K562 (cell line): ENCODE results near the gene GPC3. TPM values are rescaled to one million over a fixed set of nuclear protein-coding genes. Genes with fewer than 3 reads are reported as not detected.

ENCODE experiments used
- ATAC-seq: fragments of 200-7000 bp; cut with Tn5 transposase; 3 replicates; pipeline ENCODE4 v1.9.1; 2020; ENCODE audit warnings: moderate library complexity
- BruUV-seq: library from RNA; stranded (reverse); fragments of 400-500 nt; replicated peaks from 2 replicates; lab custom pipeline; 2021; lab: Mats Ljungman, UMichigan
- CTCF ChIA-PET: fragments of 300-600 bp; formaldehyde crosslinking; extraction: SDS; loops from one replicate; lab custom pipeline; 2021; ENCODE audit warnings: low intra/inter-chr PET ratio; lab: Yijun Ruan, JAX
- POLR2A ChIA-PET: fragments of 300-600, 350-650 bp; sonication (Branson Sonifier 250); formaldehyde crosslinking; extraction: SDS; loops from one replicate; lab custom pipeline; 2021; ENCODE audit warnings: antibody characterized with exemption, inconsistent platforms; lab: Yijun Ruan, JAX
- DNase-seq, 4 experiments: peaks; one replicate each; pipeline versions ENCODE4 v3.0.0 to v3.0.0-alpha.2; 2011 to 2018; ENCODE audit warnings: low spot score in 3 of 4, mixed read lengths in 3 of 4; ENCODE audit errors: extremely low read depth in 1 of 4
- FAIRE-seq: peaks from 2 replicates; lab custom pipeline; 2011; peaks lifted over from hg19 to GRCh38; lab: Jason Lieb, UNC
- H2AFZ ChIP-seq: 2 replicates; pipeline ENCODE4 v1.6.0; 2011; ENCODE audit warnings: low read depth, low read length, control low read depth, inconsistent platforms
- H3K27ac ChIP-seq: fragments of 200-600 bp; 3 replicates; pipeline ENCODE4 v1.8.0; 2011; ENCODE audit warnings: low read depth, mild to moderate bottlenecking, control low read depth, inconsistent platforms, low read length, moderate library complexity, mixed read lengths; ENCODE audit errors: extremely low read depth
- H3K27me3 ChIP-seq, 2 experiments: fragments of 300-600 bp in 1 of 2; 2 replicates in 1 of 2; 3 replicates in 1 of 2; pipeline versions ENCODE4 v1.6.0 to v1.8.0; 2011; ENCODE audit warnings: inconsistent platforms in 2 of 2, low read length in 2 of 2, mild to moderate bottlenecking in 1 of 2, mixed read lengths in 1 of 2, moderate library complexity in 1 of 2; ENCODE audit not compliant: control insufficient read depth in 2 of 2, insufficient read depth in 2 of 2
- H3K36me3 ChIP-seq: fragments of 300-600 bp; 3 replicates; pipeline ENCODE4 v1.8.0; 2011; ENCODE audit warnings: mild to moderate bottlenecking, low read length, inconsistent platforms; ENCODE audit not compliant: control insufficient read depth, insufficient read depth
- H3K4me1 ChIP-seq, 2 experiments: fragments of 200-600 bp in 1 of 2; replicated peaks in 1 of 2; 2 replicates in 1 of 2; 3 replicates in 1 of 2; pipeline versions ENCODE4 v1.5.1 to v1.8.0; 2011; ENCODE audit warnings: inconsistent platforms in 2 of 2, low read length in 2 of 2, mild to moderate bottlenecking in 1 of 2, mixed read lengths in 1 of 2, moderate library complexity in 1 of 2; ENCODE audit not compliant: control insufficient read depth in 2 of 2, insufficient read depth in 2 of 2
- H3K4me2 ChIP-seq: 2 replicates; pipeline ENCODE4 v1.6.1; 2011; ENCODE audit warnings: low read length, control low read depth, inconsistent platforms, mixed read lengths; ENCODE audit not compliant: insufficient read depth
- H3K4me3 ChIP-seq: fragments of 200-600 bp; sonication (generic), shearing (Covaris generic); 2 replicates; pipeline ENCODE4 v1.5.1; 2016; ENCODE audit warnings: control low read depth, inconsistent platforms
- H3K79me2 ChIP-seq: fragments of 200-600 bp; 3 replicates; pipeline ENCODE4 v1.8.0; 2011; ENCODE audit warnings: low read length, inconsistent platforms; ENCODE audit not compliant: control insufficient read depth, insufficient read depth
- H3K9ac ChIP-seq, 2 experiments: 2 replicates each; pipeline versions ENCODE4 v1.6.0 to v1.6.1; 2011; ENCODE audit warnings: low read depth in 2 of 2, low read length in 2 of 2, control low read depth in 1 of 2, inconsistent platforms in 1 of 2, mild to moderate bottlenecking in 1 of 2, mixed read lengths in 1 of 2; ENCODE audit not compliant: insufficient read depth in 1 of 2
- H3K9me1 ChIP-seq: one replicate; pipeline ENCODE4 v1.6.0; 2011; ENCODE audit warnings: inconsistent platforms, mild to moderate bottlenecking, low read length, moderate library complexity; ENCODE audit not compliant: control insufficient read depth, insufficient read depth
- H3K9me3 ChIP-seq: replicated peaks from 2 replicates; pipeline ENCODE4 v1.5.1; 2011; ENCODE audit warnings: low read depth, low read length, inconsistent platforms; ENCODE audit not compliant: control insufficient read depth, insufficient read depth
- H4K20me1 ChIP-seq: replicated peaks from 2 replicates; pipeline ENCODE4 v1.6.1; 2011; ENCODE audit warnings: low read length, inconsistent platforms, mixed read lengths; ENCODE audit not compliant: control insufficient read depth, insufficient read depth
- NCOR1 ChIP-seq: fragments of 450-650 bp; IDR thresholded peaks from 2 replicates; pipeline ENCODE4 v1.6.1; 2016; ENCODE audit warnings: mild to moderate bottlenecking, moderate library complexity
- TEAD2 ChIP-seq: fragments of 450-650 bp; IDR thresholded peaks from 2 replicates; pipeline ENCODE4 v1.6.1; 2016; ENCODE audit warnings: missing genetic modification characterization, control low read depth, missing compliant biosample characterization
- WGBS: fragments of 100-300 bp; shearing (Covaris generic); methylation state at CpG from one replicate; pipeline ENCODE4 v1.1.6; 2016; ENCODE audit warnings: low coverage, mixed read lengths; ENCODE audit not compliant: insufficient coverage; ENCODE audit errors: missing lambda C conversion rate; 5-methylcytosine and 5-hydroxymethylcytosine counted together
- in situ Hi-C: fragments of 300-500 bp; cut with MboI; formaldehyde crosslinking; loops from 4 replicates; pipeline ENCODE4 v1.15.0; 2018; ENCODE audit warnings: inconsistent platforms, mixed read lengths
- intact Hi-C: fragments of 100-400 bp; cut with micrococcal nuclease; formaldehyde crosslinking; loops from 2 replicates; pipeline ENCODE4 v1.14.2; 2022
- polyA plus RNA-seq, 8 experiments: library from polyadenylated mRNA; depleted of rRNA in 4 of 8; stranded (reverse) in 5 of 8; unstranded in 3 of 8; fragments of >200 nt; fragmentation: Nextera tagmentation in 2 of 8; fragmentation: Illumina TruSeq in 1 of 8; extraction: Ambion mirVana in 2 of 8; extraction: Trizol in 1 of 8; gene quantifications; 2 replicates each; pipeline versions ENCODE4 v1.2.1 to v1.2.3, GENCODE V29; 2011 to 2014; ENCODE audit warnings: inconsistent platforms in 1 of 8, missing spikeins in 1 of 8
- total RNA-seq, 7 experiments: library from RNA; depleted of rRNA in 6 of 7; stranded (reverse); fragments of >200 nt in 6 of 7; fragmentation: Illumina TruSeq in 2 of 7; extraction: Trizol in 2 of 7; gene quantifications; 2 replicates each; pipeline versions ENCODE4 v1.2.1 to v1.2.3, GENCODE V29; 2011 to 2021; ENCODE audit warnings: low replicate concordance in 1 of 7
- TF ChIP-seq, protein P1 (sequence below): fragments of 450-650 bp; IDR thresholded peaks from 2 replicates; pipeline ENCODE4 v1.6.1; 2016; ENCODE audit warnings: low read depth

Gene GPC3
- total and polyA plus RNA-seq, 9 of the 15 experiments (the other 6 are each of a cell fraction or from before 2014, with no cell fraction given): 0.42 TPM; not detected in 8

DNA sequence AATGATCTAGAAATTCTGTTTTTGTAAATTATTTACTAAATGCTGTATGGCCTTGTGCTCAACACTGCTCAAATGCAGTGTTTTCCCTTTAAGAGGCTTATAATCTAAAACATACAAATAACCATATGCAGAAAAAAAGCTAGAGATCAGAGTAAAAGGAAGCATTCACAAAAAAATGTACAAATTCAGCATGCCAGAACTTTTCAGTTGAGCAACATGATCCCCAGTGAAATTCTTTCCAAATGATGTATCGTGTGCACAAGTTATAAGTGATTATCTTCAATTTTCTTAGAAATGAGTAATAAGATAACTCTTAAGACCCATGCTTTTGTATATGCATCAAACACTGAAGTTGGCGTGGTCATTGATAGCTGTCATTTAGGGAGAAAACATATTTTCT lies 5.0 kb downstream of the GPC3 start:
- no peaks in the 10 kb centered on the region for H3K9me1 ChIP-seq
- H3K4me1 ChIP-seq: peaks cover 0 to 6% of the 10 kb centered on the region in 2 experiments; a peak in 2 of 5 replicates
- H2AFZ ChIP-seq: no peak overlapping the region
- in situ Hi-C loops (no loop called here), intact Hi-C loops (no loop called here)
- H3K36me3 ChIP-seq: no peaks in the 10 kb centered on the region
- no peak overlapping the region for H3K4me3 ChIP-seq
- FAIRE-seq: no peak
- no peaks in the 10 kb centered on the region for H3K79me2 ChIP-seq
- H3K27ac ChIP-seq: no peak overlapping the region
- H3K9me3 ChIP-seq: no peaks in the 10 kb centered on the region
- no peak for TF ChIP-seq NCOR1
- TF ChIP-seq, protein P1, sequence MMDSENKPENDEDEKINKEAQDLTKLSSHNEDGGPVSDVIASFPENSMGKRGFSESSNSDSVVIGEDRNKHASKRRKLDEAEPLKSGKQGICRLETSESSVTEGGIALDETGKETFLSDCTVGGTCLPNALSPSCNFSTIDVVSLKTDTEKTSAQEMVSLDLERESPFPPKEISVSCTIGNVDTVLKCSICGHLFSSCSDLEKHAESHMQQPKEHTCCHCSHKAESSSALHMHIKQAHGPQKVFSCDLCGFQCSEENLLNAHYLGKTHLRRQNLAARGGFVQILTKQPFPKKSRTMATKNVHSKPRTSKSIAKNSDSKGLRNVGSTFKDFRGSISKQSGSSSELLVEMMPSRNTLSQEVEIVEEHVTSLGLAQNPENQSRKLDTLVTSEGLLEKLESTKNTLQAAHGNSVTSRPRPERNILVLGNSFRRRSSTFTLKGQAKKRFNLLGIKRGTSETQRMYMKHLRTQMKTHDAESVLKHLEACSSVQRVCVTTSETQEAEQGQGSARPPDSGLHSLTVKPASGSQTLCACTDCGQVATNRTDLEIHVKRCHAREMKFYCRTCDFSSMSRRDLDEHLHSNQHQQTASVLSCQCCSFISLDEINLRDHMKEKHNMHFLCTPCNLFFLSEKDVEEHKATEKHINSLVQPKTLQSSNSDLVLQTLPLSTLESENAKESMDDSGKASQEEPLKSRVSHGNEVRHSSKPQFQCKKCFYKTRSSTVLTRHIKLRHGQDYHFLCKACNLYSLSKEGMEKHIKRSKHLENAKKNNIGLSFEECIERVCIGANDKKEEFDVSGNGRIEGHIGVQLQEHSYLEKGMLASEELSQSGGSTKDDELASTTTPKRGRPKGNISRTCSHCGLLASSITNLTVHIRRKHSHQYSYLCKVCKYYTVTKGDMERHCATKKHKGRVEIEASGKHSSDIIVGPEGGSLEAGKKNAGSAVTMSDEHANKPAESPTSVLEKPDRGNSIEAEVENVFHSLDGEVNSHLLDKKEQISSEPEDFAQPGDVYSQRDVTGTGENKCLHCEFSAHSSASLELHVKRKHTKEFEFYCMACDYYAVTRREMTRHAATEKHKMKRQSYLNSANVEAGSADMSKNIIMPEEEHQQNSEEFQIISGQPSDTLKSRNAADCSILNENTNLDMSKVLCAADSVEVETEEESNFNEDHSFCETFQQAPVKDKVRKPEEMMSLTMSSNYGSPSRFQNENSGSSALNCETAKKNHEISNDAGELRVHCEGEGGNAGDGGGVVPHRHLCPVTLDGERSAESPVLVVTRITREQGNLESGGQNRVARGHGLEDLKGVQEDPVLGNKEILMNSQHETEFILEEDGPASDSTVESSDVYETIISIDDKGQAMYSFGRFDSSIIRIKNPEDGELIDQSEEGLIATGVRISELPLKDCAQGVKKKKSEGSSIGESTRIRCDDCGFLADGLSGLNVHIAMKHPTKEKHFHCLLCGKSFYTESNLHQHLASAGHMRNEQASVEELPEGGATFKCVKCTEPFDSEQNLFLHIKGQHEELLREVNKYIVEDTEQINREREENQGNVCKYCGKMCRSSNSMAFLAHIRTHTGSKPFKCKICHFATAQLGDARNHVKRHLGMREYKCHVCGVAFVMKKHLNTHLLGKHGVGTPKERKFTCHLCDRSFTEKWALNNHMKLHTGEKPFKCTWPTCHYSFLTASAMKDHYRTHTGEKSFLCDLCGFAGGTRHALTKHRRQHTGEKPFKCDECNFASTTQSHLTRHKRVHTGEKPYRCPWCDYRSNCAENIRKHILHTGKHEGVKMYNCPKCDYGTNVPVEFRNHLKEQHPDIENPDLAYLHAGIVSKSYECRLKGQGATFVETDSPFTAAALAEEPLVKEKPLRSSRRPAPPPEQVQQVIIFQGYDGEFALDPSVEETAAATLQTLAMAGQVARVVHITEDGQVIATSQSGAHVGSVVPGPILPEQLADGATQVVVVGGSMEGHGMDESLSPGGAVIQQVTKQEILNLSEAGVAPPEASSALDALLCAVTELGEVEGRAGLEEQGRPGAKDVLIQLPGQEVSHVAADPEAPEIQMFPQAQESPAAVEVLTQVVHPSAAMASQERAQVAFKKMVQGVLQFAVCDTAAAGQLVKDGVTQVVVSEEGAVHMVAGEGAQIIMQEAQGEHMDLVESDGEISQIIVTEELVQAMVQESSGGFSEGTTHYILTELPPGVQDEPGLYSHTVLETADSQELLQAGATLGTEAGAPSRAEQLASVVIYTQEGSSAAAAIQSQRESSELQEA: no peak
- no peak for TF ChIP-seq TEAD2
- BruUV-seq: no TSS peak
- ChIA-PET CTCF (no interaction called here), POLR2A (no interaction called here)
- no peak overlapping the region for H3K9ac ChIP-seq
- H3K27me3 ChIP-seq: peaks cover 0 to 16% of the 10 kb centered on the region in 2 experiments; a peak in 3 of 5 replicates
- H4K20me1 ChIP-seq: no peaks in the 10 kb centered on the region
- 6% methylated on average over 2 of the region's 2 CpGs for WGBS
- DNase-seq: no peak
- ATAC-seq: no peak
- H3K4me2 ChIP-seq: no peak overlapping the region
